ENCODE data around the gene MIOX.

The MIOX gene

GRCh38 chr22:50473855-50474671 lies 12.6 kb upstream of the MIOX start:
- DNase-seq = no peak

DNA sequence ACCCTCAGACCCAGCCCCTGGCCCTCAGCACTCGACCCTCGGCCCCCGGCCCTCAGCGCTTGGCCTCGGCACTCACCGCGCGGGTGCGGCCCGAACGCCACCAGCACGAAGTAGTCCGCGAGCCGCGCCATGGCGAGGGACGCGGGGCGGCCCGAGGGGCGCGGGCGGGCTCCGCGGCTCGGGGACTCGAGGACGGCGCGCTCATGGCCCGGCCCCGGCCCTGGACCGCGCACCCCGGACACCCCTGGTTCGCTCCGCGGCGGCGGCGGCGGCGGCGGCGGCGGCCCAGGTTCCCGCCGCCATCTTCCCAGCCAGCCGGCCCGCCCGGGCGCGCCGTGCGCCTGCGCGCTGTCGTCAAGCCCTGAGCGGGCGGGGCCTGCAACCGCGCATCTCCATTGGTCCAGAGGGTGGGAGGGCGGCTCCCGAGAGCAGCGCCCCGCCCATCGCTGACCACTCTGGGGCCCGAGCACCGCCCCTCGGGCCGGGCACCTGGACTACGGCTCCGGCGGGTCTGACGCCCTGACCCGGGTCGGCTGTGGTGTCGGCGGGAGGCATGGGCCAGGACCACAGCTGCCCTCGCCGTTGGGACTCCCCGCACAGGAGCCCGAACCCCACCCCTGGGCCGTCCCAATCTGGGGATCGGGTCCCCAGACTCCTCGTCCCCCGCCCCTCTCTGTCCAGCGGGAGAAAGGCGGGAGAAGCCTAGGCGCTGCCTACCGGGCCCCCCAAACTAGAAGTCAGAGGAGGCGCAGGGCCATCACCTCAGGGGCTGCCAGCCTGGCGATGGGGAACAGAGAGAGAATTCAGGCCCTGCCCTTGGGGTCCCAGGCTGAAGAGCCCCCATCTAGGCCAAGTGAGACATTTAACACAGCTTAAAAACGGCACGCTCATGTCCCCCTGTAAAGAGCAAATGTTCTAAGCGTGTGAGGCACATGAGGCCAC lies 11.7 kb upstream of the MIOX start, which contains the start of gene SBF1:
TSS of gene SBF1 (minus strand) at position 326 of the 942 bp plus-strand sequence. CDS start at position 131, 195 bp downstream.
- peak; percentile 88 for DNase-seq

- no peak for DNase-seq
Observed at GRCh38 chr22:50475652-50476002, 11.0 kb upstream of the MIOX start.

DNA sequence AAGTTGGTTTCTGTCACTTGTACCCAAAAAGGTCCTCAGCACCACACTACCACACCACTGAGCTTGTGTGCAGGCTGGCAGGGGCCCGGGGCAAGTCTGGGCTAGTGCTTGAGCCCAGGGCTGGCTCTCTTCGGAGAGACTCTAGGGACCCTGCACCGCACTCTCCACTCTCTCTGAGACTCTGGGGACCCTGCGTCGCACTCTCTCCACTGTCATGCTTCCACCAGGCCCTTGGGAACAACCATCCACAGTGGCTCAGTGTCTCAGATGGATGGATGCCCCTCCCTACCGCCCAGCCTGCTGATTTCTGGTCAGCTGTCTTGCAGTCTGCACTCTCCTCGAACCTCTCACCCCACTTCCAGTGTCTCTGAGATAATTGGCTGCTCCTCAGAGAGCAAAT lies 9.8 kb upstream of the MIOX start:
- DNase-seq = no peak

DNA sequence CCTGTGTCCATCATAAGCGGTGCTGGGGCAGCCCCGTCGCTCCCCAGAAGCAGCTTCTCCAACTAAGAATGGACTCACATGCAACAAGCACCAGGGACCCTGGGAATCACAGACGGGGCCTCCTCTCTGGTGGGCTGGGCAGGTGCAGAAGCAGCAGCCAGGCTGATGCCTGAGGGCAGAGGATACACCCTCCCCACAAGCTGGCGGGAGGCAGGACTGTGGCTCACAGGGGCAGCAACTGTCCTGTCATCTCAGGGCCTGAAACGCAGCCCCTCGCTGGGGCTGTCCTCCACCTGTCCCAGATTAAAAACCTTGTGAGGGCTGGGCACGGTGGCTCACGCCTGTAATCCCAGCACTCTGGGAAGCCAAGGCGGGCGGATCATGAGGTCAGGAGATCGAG lies 8.7 kb upstream of the MIOX start:
- DNase-seq = no peak

- DNase-seq = no peak
Observed at GRCh38 chr22:50479721-50480120, 6.9 kb upstream of the MIOX start.

DNA sequence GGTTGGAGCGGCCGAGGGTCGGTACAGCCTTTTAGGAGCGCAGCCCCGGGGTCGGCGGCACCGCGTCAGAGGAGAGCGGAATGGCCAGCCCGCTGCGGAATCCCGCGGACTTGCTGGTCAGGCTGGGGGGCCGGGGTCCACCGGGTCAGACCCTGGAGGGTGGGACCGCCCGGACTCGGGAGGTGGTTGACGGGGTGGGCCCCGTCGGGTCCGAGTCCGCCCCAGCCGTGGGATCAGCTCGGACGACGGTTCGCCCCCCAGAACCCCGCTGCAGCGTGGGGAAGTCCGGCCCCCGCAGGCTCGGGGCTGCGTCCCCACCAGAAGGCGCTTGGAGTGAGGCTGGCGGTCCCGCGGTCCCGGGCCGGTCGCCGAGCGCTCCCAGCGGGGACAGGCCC lies 5.6 kb upstream of the MIOX start:
- no peak for DNase-seq

GRCh38 chr22:50481440-50482106 lies 5.1 kb upstream of the MIOX start, which contains the start of gene ADM2:
Gene ADM2 (plus strand): TSS chr22:50481543. CDS start chr22:50481848, 305 bp downstream.
- no peak for DNase-seq

- no peak for DNase-seq
Observed at GRCh38 chr22:50482107-50483074, 4.3 kb upstream of the MIOX start.

GRCh38 chr22:50483106-50483505 lies 3.6 kb upstream of the MIOX start:
- no peak for DNase-seq

DNA sequence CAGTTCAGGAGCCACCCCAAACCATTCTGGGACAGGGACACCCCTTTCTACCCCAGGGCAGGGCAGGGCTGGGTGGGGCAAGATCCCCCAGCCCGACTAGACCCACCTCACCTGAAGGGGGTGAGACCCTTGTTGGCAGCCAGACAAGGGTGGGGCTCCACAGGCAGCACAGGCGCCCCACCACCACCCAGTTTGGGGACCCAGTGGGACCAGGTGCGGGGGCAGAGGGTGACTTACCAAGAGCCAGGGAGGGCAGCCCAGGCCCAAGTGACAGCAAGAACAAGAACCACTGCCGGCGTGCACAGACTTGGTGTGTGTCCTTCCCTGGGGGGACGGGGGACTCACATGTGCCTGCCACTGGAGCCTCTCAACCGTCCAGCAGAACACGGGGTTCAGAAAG lies 3.1 kb upstream of the MIOX start:
- no peak for DNase-seq

- DNase-seq = no peak
Observed at GRCh38 chr22:50483977-50484853, 2.4 kb upstream of the MIOX start.

DNA sequence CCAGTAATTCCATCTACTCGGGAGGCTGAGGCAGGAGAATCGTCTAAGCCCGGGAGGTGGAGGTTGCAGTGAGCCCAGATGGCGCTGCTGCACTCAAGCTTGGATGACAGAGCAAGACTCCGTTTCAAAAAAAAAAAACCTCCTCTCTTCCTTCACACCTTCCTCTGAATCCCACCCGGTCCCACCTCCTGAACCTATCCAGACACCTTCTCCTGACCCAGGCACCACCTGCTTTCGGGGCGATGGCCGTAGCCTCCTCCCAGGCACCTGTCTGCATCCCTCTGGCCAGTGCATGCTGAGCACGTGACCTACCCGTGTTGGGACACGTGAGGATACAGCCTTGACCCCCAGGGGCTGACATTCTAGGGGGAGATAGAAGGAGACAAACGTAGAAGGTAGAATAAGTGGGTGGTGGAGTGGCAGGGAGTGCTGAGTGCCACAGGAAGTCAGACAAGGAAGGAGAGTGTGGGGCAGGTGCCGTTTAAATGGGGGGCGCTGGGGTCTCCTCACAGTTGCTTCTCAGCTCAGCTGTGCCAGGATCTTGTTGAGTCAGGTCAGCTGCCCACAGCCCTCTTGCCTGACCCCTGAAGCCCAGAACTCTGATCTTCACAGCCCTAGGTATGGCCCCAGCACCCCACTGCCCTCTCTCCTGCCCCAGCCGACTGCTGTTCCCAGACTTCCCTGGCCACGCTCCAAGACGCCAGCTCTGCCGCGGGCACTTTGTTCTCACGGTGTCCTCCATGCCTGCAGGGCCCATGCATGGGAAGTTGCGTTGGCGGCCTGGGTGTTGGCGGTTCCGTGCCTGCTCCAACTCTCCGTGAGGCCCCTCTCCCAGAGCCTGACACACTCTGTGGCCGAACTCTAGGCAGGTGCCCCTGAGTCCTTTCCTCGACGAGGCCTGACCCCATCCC lies 1.2 kb upstream of the MIOX start:
- no peak for DNase-seq

- no peak for DNase-seq
Observed at GRCh38 chr22:50487290-50488005, 789 bp downstream of the MIOX start.

DNA sequence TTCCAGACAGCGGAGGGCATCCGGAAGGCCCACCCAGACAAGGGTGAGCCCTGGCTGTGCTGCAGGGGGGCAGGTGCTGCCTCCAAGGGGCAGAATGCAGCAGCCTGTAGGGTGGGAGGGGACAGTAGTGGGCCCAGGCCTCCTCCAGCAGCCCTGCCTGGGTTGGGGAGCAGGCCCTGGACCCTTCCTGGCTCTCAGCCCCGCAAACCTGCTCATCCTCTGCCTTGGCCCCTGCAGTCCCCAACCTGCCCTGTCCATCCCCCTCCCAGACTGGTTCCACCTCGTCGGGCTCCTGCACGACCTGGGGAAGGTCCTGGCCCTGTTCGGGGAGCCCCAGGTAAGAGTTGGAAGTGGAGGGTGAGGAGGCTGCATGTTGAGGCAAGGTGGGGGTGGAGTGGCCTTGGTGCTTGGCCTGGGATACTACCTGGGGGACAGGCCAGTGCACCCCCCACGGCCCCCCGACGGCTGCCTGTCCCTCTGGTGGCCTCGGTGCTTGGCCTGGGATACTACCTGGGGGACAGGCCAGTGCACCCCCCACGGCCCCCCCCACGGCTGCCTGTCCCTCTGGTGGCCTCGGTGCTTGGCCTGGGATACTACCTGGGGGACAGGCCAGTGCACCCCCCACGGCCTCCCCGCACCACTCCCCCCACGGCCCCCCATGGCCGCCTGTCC lies 1.5 kb downstream of the MIOX start:
- DNase-seq = no peak

- no peak for DNase-seq
Observed at GRCh38 chr22:50488886-50489285, 2.2 kb downstream of the MIOX start.

DNA sequence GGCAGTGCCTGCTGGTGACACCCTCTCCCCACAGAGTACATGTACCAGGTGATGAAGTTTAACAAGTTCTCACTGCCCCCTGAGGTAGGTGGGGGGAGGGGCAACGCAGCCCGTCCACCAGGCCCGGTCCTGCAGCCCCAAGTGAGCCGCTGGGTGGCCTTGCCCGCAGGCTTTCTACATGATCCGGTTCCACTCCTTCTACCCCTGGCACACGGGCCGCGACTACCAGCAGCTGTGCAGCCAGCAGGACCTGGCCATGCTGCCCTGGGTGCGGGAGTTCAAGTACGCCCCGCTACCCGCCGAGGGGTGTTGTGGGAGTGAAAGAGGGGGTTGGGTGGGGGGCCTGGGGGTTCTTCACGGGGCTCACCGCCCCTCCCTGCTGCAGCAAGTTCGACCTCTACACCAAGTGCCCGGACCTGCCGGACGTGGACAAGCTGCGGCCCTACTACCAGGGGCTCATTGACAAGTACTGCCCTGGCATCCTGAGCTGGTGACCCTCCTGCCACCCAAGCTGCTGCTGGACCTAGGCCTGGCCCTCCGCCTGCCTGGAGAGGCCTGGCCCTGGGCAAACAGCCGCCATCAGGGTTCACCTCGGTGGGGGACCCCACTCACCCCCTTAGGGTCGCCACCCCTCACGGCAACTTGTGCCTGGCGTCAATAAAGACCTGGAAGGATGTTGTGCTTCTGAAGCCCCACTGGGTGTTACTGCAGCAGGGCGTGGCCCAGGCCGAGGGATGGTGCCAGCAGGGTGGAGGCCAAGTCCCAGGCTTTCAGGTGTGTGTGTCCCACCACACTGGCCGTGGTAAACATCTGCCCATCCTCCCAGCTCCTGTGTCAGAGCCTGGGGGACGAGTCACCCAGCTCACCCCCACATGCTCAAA lies 2.9 kb downstream of the MIOX start:
- DNase-seq = no peak

Data from COR-L47 (cell line).